GM18520 (cell line): ENCODE measurements around the gene C1QTNF1.
"Not testable (repeated sequence)": the region's sequence is repeated elsewhere in the genome, so short reads cannot be mapped to it uniquely, and the experiment has no call there.

ENCODE experiments used
- ATAC-seq: cut with Tn5 transposase; IDR thresholded peaks from one replicate; pipeline ENCODE4 v1.9.1; 2021; ENCODE audit not compliant: unreplicated experiment

Gene C1QTNF1

DNA sequence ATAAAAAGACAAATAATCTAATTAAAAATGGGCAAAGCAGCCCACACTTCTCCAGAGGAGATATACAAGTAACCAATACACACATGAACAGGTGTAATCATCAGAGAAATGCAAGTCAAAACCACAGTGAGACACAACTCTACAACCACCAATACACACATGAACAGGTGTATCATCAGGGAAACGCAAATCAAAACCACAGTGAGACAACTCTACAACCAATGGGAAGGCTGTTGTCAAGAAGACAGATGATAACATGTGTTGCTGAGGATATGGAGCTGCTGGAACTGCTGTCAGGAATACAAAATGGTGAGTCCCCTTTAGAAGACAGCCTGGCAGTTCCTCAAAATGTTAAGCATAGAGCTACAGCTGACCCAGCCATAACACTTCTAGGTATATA lies 28.2 kb downstream of the C1QTNF1 start:
- ATAC-seq, result no peak

- ATAC-seq, result no peak
Observed at GRCh38 chr17:79053251-79053925, 29.4 kb downstream of the C1QTNF1 start.

GRCh38 chr17:79054200-79054960 lies 30.4 kb downstream of the C1QTNF1 start:
- no peak for ATAC-seq

- ATAC-seq, result no peak
Observed at GRCh38 chr17:79055197-79055596, 31.2 kb downstream of the C1QTNF1 start.

GRCh38 chr17:79057737-79058385 lies 33.9 kb downstream of the C1QTNF1 start:
- ATAC-seq, result no peak

DNA sequence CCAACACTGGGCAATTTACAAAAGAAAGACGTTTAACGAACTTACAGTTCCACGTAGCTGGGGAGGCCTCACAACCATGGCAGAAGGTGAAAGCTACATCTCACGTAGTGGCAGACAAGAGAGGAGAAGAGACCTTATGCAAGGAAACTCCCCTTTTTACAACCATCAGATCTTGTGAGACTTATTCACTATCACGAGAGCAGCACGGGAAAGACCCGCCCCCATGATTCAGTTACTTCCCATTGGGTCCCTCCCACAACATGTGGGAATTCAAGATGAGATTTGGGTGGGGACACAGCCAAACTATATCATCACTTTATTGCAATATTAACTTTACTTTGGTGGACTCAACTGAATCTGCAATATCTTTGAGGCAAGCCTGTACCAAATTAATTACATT lies 38.7 kb downstream of the C1QTNF1 start:
- no peak for ATAC-seq

GRCh38 chr17:79064026-79064425 lies 40.1 kb downstream of the C1QTNF1 start:
- ATAC-seq, result no peak

DNA sequence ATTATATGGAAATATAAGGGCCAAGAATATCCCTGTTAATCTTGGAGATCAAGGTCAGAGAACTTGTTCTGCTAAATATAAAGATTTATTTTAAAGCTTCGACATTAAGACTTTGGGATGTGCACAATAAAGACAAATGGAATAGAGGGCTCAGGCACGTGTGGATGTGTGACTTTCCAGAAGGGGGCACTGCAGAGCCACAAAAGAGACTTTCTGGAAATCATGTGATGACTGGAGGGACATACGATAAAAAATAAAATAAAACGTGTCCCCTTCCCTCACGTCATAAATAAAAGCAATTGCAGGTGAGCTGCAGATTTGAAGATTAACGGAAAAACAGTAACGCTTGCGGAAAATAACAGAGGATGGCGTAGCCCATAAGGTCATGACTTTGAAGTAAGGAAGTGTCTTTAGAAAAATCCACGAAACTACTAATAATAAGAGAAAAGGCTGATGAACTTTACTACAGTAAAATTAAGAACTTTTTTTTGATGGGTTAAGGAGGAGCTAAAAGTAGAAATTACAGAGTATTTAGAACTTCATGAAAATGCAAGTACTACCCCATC lies 41.2 kb downstream of the C1QTNF1 start:
- no peak for ATAC-seq

- no peak for ATAC-seq
Observed at GRCh38 chr17:79066963-79067362, 43.0 kb downstream of the C1QTNF1 start.

DNA sequence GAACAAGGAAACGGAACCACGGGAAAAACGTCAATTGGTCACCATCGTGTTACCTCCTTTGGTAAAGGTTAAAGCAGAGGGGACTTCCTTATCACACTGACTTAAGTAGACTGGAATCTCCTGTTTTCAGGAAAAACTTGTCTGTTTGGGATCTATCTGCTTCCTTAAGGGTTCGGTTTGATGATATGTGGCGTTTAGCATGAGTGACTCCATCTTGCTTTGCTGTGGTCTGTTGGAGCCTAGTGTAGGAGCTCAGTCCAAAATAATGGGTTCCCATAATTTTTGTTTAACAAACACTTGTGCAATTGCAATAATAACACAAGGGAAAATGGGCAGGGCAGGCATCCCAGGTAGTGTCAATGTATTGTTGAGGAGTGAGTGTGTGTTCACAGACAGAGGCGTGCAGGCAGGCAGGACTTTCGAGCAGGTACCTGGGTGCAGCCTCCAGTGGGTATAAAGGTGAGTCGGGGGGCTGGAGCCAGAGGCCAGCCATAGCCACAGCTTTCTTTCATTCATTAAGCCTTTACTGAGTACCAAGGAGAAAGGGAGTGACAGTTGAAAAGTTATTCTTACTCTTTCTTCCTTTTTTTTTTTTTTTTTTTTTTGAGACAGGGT lies 46.4 kb downstream of the C1QTNF1 start:
- ATAC-seq, result no peak

GRCh38 chr17:79071161-79071740 lies 47.3 kb downstream of the C1QTNF1 start:
- ATAC-seq, result no peak

- ATAC-seq, result no peak
Observed at GRCh38 chr17:79072544-79072943, 48.6 kb downstream of the C1QTNF1 start.

DNA sequence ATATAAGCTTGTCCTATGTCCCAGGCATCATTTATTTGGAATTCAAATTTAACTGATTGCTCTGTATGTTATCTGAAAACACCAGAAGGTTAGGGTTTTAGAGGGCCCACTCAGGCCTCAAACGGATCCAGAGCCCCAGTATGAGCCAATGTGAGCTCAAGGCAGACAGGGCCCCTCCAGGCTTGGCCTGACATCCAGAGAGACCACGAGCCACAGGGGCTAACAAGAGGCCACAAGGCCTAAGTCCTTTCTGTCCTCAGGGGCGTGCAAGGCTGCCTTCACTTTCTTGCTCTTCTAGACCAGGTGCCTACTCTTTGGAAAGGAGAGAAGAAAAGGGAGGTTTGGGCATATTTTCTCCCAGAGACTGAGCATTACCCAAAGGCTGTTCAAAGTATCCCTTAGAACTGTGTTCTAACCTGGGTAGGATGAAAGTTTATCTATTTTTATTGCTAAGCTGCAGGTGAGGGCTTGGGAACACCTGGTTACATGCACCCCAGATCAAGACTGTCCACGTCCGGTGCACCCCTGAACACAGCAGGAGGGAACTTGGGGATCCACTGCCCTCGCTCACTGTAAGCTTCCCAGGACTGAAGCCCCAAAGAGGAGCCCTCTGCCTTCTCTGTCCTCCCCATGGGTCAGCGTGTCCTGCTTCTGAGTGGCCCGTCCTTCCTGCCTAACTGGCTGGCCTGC lies 49.2 kb downstream of the C1QTNF1 start:
- ATAC-seq, result no peak

GRCh38 chr17:79073706-79074088 lies 49.7 kb downstream of the C1QTNF1 start:
- ATAC-seq, result no peak

GRCh38 chr17:79074121-79074648 lies 50.2 kb downstream of the C1QTNF1 start:
- not testable (repeated sequence) for ATAC-seq

GRCh38 chr17:79074649-79075445 lies 50.9 kb downstream of the C1QTNF1 start, which contains the start of gene ENGASE:
TSS of gene ENGASE (plus strand) at chr17:79074824. CDS start at chr17:79074945, 121 bp downstream.
- peak; percentile 92 for ATAC-seq

DNA sequence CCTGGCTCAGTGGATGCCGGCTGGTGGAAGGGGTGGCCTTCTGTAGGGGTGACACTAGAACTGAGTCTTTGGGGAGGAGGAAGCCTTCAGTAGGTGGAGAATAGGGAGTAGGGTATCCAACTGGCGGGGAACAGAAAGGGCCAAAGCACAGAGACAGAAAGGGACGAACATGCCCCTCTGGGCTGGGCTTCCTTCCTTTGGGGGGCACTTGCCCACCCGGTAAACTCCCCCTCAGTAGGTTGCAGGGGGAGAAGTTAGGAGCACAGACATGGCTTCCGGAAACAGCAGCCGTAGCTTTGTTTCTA lies 51.4 kb downstream of the C1QTNF1 start:
- no peak for ATAC-seq

DNA sequence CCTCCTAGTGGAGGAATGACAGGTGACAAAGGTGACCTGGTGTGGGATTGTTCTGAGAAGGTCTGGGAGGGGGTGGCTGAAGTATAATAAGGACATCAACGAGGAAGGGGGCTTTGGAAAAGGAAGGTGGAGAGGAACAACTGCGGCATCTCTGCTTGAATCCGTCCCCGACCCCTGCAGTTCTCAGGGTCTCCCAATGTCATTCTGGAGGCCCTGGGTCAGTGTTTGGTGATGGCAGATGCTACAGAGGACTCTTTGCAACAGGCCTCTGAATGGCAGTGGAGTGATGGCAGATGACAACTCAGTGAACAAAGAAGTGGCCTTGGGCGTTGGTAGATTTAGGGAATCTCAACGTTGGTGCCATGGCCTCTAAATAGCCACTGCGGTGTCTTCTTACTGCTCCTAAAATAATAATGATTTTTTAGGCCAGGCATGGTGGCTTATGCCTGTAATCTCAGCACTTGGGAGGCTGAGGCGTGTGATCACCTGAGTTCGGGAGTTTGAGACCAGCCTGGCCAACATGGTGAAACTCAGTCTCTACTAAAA lies 52.0 kb downstream of the C1QTNF1 start:
- no peak for ATAC-seq

DNA sequence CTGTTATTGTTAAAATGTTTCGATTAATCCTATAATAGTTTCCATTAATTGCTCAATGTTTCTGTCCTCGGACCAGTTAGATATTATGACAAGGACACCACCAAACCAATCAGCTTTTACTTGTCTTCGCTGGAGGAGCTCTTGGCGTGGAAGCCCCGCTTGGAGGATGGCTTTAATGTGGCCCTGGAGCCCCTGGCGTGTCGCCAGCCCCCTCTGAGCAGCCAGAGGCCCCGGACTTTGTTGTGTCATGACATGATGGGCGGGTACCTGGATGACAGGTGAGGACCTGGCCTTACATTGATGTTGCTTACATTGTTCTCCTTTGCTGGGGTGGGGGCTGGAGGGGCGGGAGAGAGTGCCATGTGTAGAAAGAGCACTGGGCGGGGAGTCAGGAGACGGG lies 53.6 kb downstream of the C1QTNF1 start:
- no peak for ATAC-seq
